PC-9 (cell line): ENCODE results near the gene TMEM156. TPM values are rescaled to one million over a fixed set of nuclear protein-coding genes. Genes with fewer than 3 reads are reported as not detected.

Experiments
- BruUV-seq: library from RNA; stranded (reverse); fragments of 400-500 nt; replicated peaks from 2 replicates; lab custom pipeline; 2021; lab: Mats Ljungman, UMichigan
- CTCF ChIA-PET: fragments of 300-600 bp; sonication (Branson Sonifier 250); formaldehyde crosslinking; loops from one replicate; lab custom pipeline; 2022; ENCODE audit warnings: antibody characterized with exemption; lab: Charles Lee
- POLR2A ChIA-PET: fragments of 300-600 bp; sonication (Branson Sonifier 250); formaldehyde crosslinking; loops from one replicate; lab custom pipeline; 2022; ENCODE audit warnings: antibody characterized with exemption; ENCODE audit not compliant: unreplicated experiment; lab: Charles Lee
- DNase-seq, 2 experiments: peaks; one replicate each; pipeline versions ENCODE4 v3.0.0 to v3.0.0-alpha.2; 2015 to 2022; ENCODE audit warnings: mixed read lengths in 1 of 2
- H2AFZ ChIP-seq: fragments of 200-600 bp; sonication (generic); 2 replicates; pipeline ENCODE4 v1.8.1; 2017; ENCODE audit warnings: antibody characterized with exemption
- H3F3A ChIP-seq: fragments of 200-600 bp; sonication (generic); 2 replicates; pipeline ENCODE4 v1.8.1; 2017; ENCODE audit warnings: antibody characterized with exemption, mild to moderate bottlenecking, low read depth; ENCODE audit not compliant: insufficient read depth
- H3K27ac ChIP-seq: fragments of 200-600 bp; sonication (generic); 2 replicates; pipeline ENCODE4 v1.6.1; 2016; ENCODE audit warnings: mixed run types
- H3K27me3 ChIP-seq: fragments of 200-600 bp; sonication (generic); 2 replicates; pipeline ENCODE4 v1.6.1; 2016; ENCODE audit warnings: low read depth, mixed run types; ENCODE audit not compliant: insufficient read depth
- H3K36me3 ChIP-seq: fragments of 200-600 bp; sonication (generic); 2 replicates; pipeline ENCODE4 v1.6.1; 2016; ENCODE audit warnings: low read depth, mixed run types
- H3K4me1 ChIP-seq: fragments of 200-600 bp; sonication (generic); replicated peaks from 2 replicates; pipeline ENCODE4 v1.6.1; 2016; ENCODE audit warnings: mixed run types; ENCODE audit not compliant: insufficient read depth
- H3K4me2 ChIP-seq: fragments of 200-600 bp; sonication (generic); 2 replicates; pipeline ENCODE4 v1.6.1; 2017; ENCODE audit warnings: mixed run types
- H3K4me3 ChIP-seq: fragments of 200-600 bp; sonication (generic); 2 replicates; pipeline ENCODE4 v1.6.1; 2016; ENCODE audit warnings: mixed run types
- H3K79me2 ChIP-seq: fragments of 200-600 bp; sonication (generic); 2 replicates; pipeline ENCODE4 v1.6.1; 2017; ENCODE audit warnings: low read depth, mixed run types
- H3K9me2 ChIP-seq: fragments of 200-600 bp; sonication (generic); 2 replicates; pipeline ENCODE4 v1.8.1; 2017; ENCODE audit warnings: mild to moderate bottlenecking; ENCODE audit not compliant: insufficient read depth
- H3K9me3 ChIP-seq: fragments of 200-600 bp; sonication (generic); 2 replicates; pipeline ENCODE4 v1.8.1; 2016; ENCODE audit warnings: low read depth; ENCODE audit not compliant: insufficient read depth
- H4K20me1 ChIP-seq: fragments of 200-600 bp; sonication (generic); 2 replicates; pipeline ENCODE4 v1.8.1; 2017; ENCODE audit not compliant: insufficient read depth
- EZH2 ChIP-seq: fragments of 200-600 bp; sonication (generic); IDR thresholded peaks from 2 replicates; pipeline ENCODE4 v1.8.0; 2017; ENCODE audit warnings: antibody characterized with exemption, low read depth
- intact Hi-C: fragments of 100-400 bp; cut with micrococcal nuclease; formaldehyde crosslinking; loops from one replicate; pipeline ENCODE4 v1.10.0; 2022; ENCODE audit not compliant: unreplicated experiment
- total RNA-seq: library from RNA; stranded (reverse); gene quantifications from 2 replicates; pipeline ENCODE4 v1.2.3, GENCODE V29; 2021
- TF ChIP-seq, protein P1 (sequence below): fragments of 200-600 bp; sonication (generic); conservative IDR thresholded peaks from 2 replicates; pipeline ENCODE4 v1.6.1; 2017; ENCODE audit warnings: mixed run types, antibody characterized with exemption, mild to moderate bottlenecking, moderate library complexity

The TMEM156 gene
- total RNA-seq, 1 experiment from 2014 or later, result 29.3 TPM

DNA sequence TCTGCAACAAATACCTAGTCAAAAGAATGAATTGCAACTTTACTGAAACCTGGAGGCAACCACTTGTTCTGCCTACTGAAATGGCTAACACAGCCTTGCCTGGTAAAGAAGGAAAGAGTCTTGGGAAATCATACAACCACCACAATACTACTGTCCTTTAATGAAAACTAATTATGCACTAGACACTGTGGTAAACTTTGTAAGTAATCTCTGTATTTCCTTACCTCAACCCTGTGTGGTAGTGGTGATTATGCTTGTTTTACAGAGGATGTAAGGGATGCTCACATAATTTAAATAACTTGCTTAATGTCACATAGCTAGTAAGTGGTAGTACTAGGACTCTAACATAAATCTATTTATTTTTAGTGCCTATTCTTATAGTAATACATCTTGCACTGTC lies 44.7 kb downstream of the TMEM156 start:
- peaks cover 19% of the 10 kb centered on the region for H3K36me3 ChIP-seq
- POLR2A ChIA-PET, result no interaction called here

DNA sequence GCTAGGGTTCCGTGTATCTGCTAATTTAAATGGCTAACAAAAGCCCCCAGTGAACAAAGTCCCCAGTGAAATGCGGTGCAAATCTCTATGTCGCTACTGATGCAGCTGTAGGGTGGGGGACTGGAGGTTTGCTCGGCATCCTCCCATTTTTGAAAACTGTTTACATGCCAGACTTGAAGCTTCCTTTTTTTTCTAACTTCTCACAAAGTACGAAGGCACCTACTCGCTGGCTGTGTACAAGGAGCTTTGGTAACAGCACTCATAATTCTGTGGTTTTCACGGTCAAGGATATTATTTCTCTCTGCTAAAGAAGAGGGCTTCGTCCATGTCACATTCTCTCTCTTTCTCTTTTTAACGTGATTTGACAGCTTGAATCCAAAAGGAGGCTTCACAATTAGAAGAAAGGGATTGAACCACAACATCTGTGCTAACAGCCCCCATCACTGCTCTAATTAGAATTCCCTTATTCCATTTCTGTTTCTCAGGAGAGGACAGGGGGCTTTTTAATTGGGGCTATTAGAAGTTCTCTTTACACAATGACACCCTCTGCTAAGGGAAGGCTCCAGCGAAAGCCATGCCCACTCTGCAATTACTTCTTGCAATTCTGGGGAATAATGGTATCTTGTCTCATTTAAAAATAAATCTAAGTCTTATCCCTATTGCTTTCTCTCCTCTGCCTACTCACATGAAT lies 46.7 kb downstream of the TMEM156 start:
- H3F3A ChIP-seq, result no peaks in the 10 kb centered on the region
- DNase-seq, result no peak
- H3K27ac ChIP-seq, result no peak overlapping the region
- no TSS peak for BruUV-seq
- H3K4me3 ChIP-seq, result no peak overlapping the region
- no peaks in the 10 kb centered on the region for H3K9me3 ChIP-seq
- TF ChIP-seq EZH2, result no peak
- TF ChIP-seq, protein P1, sequence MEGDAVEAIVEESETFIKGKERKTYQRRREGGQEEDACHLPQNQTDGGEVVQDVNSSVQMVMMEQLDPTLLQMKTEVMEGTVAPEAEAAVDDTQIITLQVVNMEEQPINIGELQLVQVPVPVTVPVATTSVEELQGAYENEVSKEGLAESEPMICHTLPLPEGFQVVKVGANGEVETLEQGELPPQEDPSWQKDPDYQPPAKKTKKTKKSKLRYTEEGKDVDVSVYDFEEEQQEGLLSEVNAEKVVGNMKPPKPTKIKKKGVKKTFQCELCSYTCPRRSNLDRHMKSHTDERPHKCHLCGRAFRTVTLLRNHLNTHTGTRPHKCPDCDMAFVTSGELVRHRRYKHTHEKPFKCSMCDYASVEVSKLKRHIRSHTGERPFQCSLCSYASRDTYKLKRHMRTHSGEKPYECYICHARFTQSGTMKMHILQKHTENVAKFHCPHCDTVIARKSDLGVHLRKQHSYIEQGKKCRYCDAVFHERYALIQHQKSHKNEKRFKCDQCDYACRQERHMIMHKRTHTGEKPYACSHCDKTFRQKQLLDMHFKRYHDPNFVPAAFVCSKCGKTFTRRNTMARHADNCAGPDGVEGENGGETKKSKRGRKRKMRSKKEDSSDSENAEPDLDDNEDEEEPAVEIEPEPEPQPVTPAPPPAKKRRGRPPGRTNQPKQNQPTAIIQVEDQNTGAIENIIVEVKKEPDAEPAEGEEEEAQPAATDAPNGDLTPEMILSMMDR, result no peak
- no peaks in the 10 kb centered on the region for H3K27me3 ChIP-seq
- no peak overlapping the region for H2AFZ ChIP-seq
- no peaks in the 10 kb centered on the region for H3K9me2 ChIP-seq
- no peaks in the 10 kb centered on the region for H3K79me2 ChIP-seq
- no peaks in the 10 kb centered on the region for H4K20me1 ChIP-seq
- H3K36me3 ChIP-seq, result peaks cover 19% of the 10 kb centered on the region
- no peaks in the 10 kb centered on the region for H3K4me1 ChIP-seq
- ChIA-PET POLR2A (interaction anchor here (0.7 kb wide), 1 partner anchor 11 kb away, joined by 4 read pairs; no protein-coding TSS in a partner anchor), CTCF (no interaction called here)
- no peak overlapping the region for H3K4me2 ChIP-seq
- intact Hi-C loops, result no loop called here

More for the DNA sequence above, 44.7 kb downstream of the TMEM156 start:
- no peak overlapping the region for H3K4me3 ChIP-seq
- no peaks in the 10 kb centered on the region for H3K4me1 ChIP-seq
- TF ChIP-seq EZH2, result no peak
- TF ChIP-seq, protein P1, result no peak
- H4K20me1 ChIP-seq, result no peaks in the 10 kb centered on the region
- no peaks in the 10 kb centered on the region for H3K79me2 ChIP-seq
- no peak overlapping the region for H3K27ac ChIP-seq
- BruUV-seq, result no TSS peak
- H2AFZ ChIP-seq, result no peak overlapping the region
- no peak for DNase-seq
- intact Hi-C loops, result no loop called here
- CTCF ChIA-PET, result no interaction called here
- no peaks in the 10 kb centered on the region for H3K9me2 ChIP-seq
- no peak overlapping the region for H3K4me2 ChIP-seq
- H3K27me3 ChIP-seq, result no peaks in the 10 kb centered on the region
- H3F3A ChIP-seq, result no peaks in the 10 kb centered on the region
- no peaks in the 10 kb centered on the region for H3K9me3 ChIP-seq

DNA sequence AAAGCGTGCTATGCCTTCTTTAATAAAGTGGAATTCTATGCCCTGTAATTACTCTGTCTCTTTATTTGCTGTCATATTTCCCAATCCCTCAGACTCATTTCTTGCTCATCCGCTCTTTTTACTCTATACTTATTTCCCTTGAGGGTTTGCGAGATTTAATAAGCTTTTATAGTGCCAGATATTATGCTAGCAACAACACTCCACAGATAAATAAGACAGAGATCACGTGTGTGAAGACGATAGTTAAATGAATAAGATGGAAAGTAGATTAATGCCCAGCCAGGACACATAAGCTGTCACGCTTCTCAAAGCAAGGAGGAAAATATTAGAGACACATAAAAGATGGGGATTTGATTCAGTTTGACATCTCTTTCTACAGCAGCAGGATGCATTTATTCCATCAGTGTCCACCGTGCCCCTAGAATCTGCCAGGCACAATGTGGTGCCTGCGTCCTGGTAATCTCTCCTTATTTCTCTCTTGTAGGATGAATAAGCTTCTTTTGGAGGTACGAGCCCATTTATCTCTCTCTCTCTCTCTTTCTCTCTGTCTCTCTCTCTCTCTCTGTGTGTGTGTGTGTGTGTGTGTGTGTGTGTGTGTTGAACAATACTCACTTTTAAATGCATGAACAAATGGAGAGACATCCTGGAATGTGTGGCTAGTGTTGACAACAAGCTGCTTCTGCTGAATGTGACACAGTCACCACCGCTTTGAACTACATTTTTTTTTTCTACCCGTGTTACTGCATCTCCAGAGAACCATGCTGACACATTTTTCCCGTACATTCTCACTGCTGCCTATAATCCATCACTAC lies 48.2 kb downstream of the TMEM156 start:
- CTCF ChIA-PET, result interaction anchor here (0.6 kb wide), 1 partner anchor 1751 kb away, joined by 4 read pairs; no protein-coding TSS in a partner anchor
- H3K4me1 ChIP-seq, result no peaks in the 10 kb centered on the region
- peaks cover 16% of the 10 kb centered on the region for H3K36me3 ChIP-seq
- intact Hi-C loops, result no loop called here
- H3K27ac ChIP-seq, result no peak overlapping the region
- H3K27me3 ChIP-seq, result no peaks in the 10 kb centered on the region
- POLR2A ChIA-PET, result interaction anchor here (0.6 kb wide), 1 partner anchor 224 kb away, joined by 3 read pairs; no protein-coding TSS in a partner anchor
- H3K9me3 ChIP-seq, result no peaks in the 10 kb centered on the region
- no peak overlapping the region for H3K4me2 ChIP-seq
- no peak for DNase-seq
- H3K79me2 ChIP-seq, result no peaks in the 10 kb centered on the region
- no peak for TF ChIP-seq EZH2
- TF ChIP-seq, protein P1, result no peak
- H3F3A ChIP-seq, result no peaks in the 10 kb centered on the region
- H3K9me2 ChIP-seq, result no peaks in the 10 kb centered on the region
- H2AFZ ChIP-seq, result no peak overlapping the region
- H4K20me1 ChIP-seq, result no peaks in the 10 kb centered on the region
- no TSS peak for BruUV-seq
- no peak overlapping the region for H3K4me3 ChIP-seq
